SK-N-SH (cell line): Measurements from ENCODE around the gene TMPRSS2. TPM values are rescaled to one million over a fixed set of nuclear protein-coding genes. Genes with fewer than 3 reads are reported as not detected.

Source experiments
- CTCF ChIA-PET: fragments of 300-600, 350-600 bp; formaldehyde crosslinking; extraction: SDS; loops from one replicate; lab custom pipeline; 2021; lab: Yijun Ruan, JAX
- POLR2A ChIA-PET: fragments of 350-600 bp; sonication (Branson Sonifier 250); formaldehyde crosslinking; extraction: SDS; loops from one replicate; lab custom pipeline; 2020; ENCODE audit warnings: antibody characterized with exemption, inconsistent platforms; lab: Yijun Ruan, JAX
- DNase-seq: peaks from one replicate; pipeline ENCODE4 v3.0.0; 2012
- H2AFZ ChIP-seq: fragments of 200-600 bp; sonication (generic); 2 replicates; pipeline ENCODE4 v1.8.1; 2016; ENCODE audit warnings: antibody characterized with exemption, mild to moderate bottlenecking, low read depth
- H3F3A ChIP-seq: fragments of 200-600 bp; sonication (generic); replicated peaks from 2 replicates; pipeline ENCODE3; 2016; ENCODE audit warnings: antibody characterized with exemption, mild to moderate bottlenecking; ENCODE audit not compliant: insufficient read depth
- H3K27ac ChIP-seq, 2 experiments: fragments of 200-500 bp in 1 of 2; fragments of 200-600 bp in 1 of 2; sonication (Bioruptor generic) in 1 of 2; sonication (generic), shearing (Covaris generic) in 1 of 2; 2 replicates each; pipeline versions ENCODE4 v1.5.1 to v1.6.1; 2014 to 2016; ENCODE audit warnings: low read depth in 2 of 2, inconsistent platforms in 1 of 2, low read length in 1 of 2, mild to moderate bottlenecking in 1 of 2, mixed read lengths in 1 of 2
- H3K27me3 ChIP-seq: fragments of 200-600 bp; sonication (generic), shearing (Covaris generic); 2 replicates; pipeline ENCODE4 v1.6.1; 2016; ENCODE audit warnings: mixed run types; ENCODE audit not compliant: insufficient read depth
- H3K36me3 ChIP-seq, 2 experiments: fragments of 200-500 bp in 1 of 2; fragments of 200-600 bp in 1 of 2; sonication (Bioruptor generic) in 1 of 2; sonication (generic) in 1 of 2; replicated peaks in 1 of 2; 2 replicates each; pipeline versions ENCODE3 to v1.5.1; 2014 to 2016; ENCODE audit warnings: low read length in 1 of 2, mild to moderate bottlenecking in 1 of 2; ENCODE audit not compliant: insufficient read depth in 2 of 2, control insufficient read depth in 1 of 2
- H3K4me1 ChIP-seq, 2 experiments: fragments of 200-500 bp in 1 of 2; fragments of 200-600 bp in 1 of 2; sonication (Bioruptor generic) in 1 of 2; sonication (generic), shearing (Covaris generic) in 1 of 2; 2 replicates each; pipeline versions ENCODE4 v1.5.1 to v1.6.1; 2014 to 2016; ENCODE audit warnings: low read depth in 1 of 2, low read length in 1 of 2, mixed run types in 1 of 2; ENCODE audit not compliant: insufficient read depth in 2 of 2, control insufficient read depth in 1 of 2
- H3K4me2 ChIP-seq: fragments of 200-600 bp; sonication (generic), shearing (Covaris generic); 2 replicates; pipeline ENCODE4 v1.6.1; 2017; ENCODE audit warnings: mixed run types
- H3K4me3 ChIP-seq, 2 experiments: fragments of 200-500 bp in 1 of 2; fragments of 200-600 bp in 1 of 2; sonication (Bioruptor generic) in 1 of 2; sonication (generic), shearing (Covaris generic) in 1 of 2; 2 replicates each; pipeline versions ENCODE4 v1.5.1 to v1.8.1; 2014 to 2016; ENCODE audit warnings: low read depth in 2 of 2, inconsistent platforms in 1 of 2, low read length in 1 of 2, mild to moderate bottlenecking in 1 of 2, mixed read lengths in 1 of 2, moderate library complexity in 1 of 2
- H3K79me2 ChIP-seq: fragments of 200-600 bp; sonication (generic); 2 replicates; pipeline ENCODE4 v1.8.1; 2017; ENCODE audit warnings: mild to moderate bottlenecking; ENCODE audit not compliant: insufficient read depth
- H3K9ac ChIP-seq: fragments of 200-600 bp; sonication (generic); 2 replicates; pipeline ENCODE4 v1.6.1; 2017; ENCODE audit warnings: mixed run types
- H3K9me2 ChIP-seq: fragments of 200-600 bp; sonication (generic); 2 replicates; pipeline ENCODE4 v1.6.1; 2017; ENCODE audit warnings: mixed run types
- H3K9me3 ChIP-seq: fragments of 200-600 bp; sonication (generic); 2 replicates; pipeline ENCODE4 v1.6.1; 2017; ENCODE audit warnings: mixed run types, mild to moderate bottlenecking, moderate library complexity
- H4K20me1 ChIP-seq: fragments of 200-600 bp; sonication (generic); 2 replicates; pipeline ENCODE4 v1.6.1; 2017; ENCODE audit warnings: mild to moderate bottlenecking, mixed run types; ENCODE audit not compliant: insufficient read depth
- CHD2 ChIP-seq: fragments of 150-350 bp; IDR thresholded peaks from 2 replicates; pipeline ENCODE4 v1.6.1; 2018; ENCODE audit warnings: low read length; ENCODE audit not compliant: partially characterized antibody
- ELF1 ChIP-seq: IDR thresholded peaks from 2 replicates; pipeline ENCODE4 v1.4.0; 2012
- FOXJ3 ChIP-seq: sonication (generic); formaldehyde crosslinking; IDR thresholded peaks from 2 replicates; pipeline ENCODE4 v1.5.1; 2020; ENCODE audit warnings: mild to moderate bottlenecking, missing genetic modification reagents
- GATA2 ChIP-seq: sonication (generic); formaldehyde crosslinking; IDR thresholded peaks from 2 replicates; pipeline ENCODE4 v1.5.0; 2020; ENCODE audit warnings: mild to moderate bottlenecking, missing genetic modification reagents
- MAX ChIP-seq: IDR thresholded peaks from 2 replicates; pipeline ENCODE4 v1.4.0; 2012; ENCODE audit warnings: low read depth
- RXRA ChIP-seq: IDR thresholded peaks from 2 replicates; pipeline ENCODE4 v1.4.0; 2012; ENCODE audit warnings: low read depth, mild to moderate bottlenecking, borderline replicate concordance
- YY1 ChIP-seq: IDR thresholded peaks from 2 replicates; pipeline ENCODE4 v1.4.0; 2012; ENCODE audit warnings: low read depth, mild to moderate bottlenecking
- WGBS: methylation state at CpG from one replicate; pipeline ENCODE4 v1.1.6; 2017; ENCODE audit warnings: low lambda C conversion rate; 5-methylcytosine and 5-hydroxymethylcytosine counted together
- polyA plus RNA-seq, 3 experiments: library from polyadenylated mRNA; depleted of rRNA; stranded (reverse); fragments of >200 nt; gene quantifications; 2 replicates each; pipeline ENCODE4 v1.2.3, GENCODE V29; 2012
- TF ChIP-seq, protein P1 (sequence below): IDR thresholded peaks from 2 replicates; pipeline ENCODE4; 2012
- TF ChIP-seq, protein P2 (sequence below): IDR thresholded peaks from 2 replicates; pipeline ENCODE4 v1.6.1; 2012; ENCODE audit warnings: mild to moderate bottlenecking, low read depth, low read length, moderate library complexity

TMPRSS2 gene
- polyA plus RNA-seq, 1 of the 3 experiments (the other 2 are of a cell fraction): not detected

- TF ChIP-seq YY1 (no peak), GATA2 (no peak), MAX (no peak)
- TF ChIP-seq, all 33 proteins: peak for 0
- POLR2A ChIA-PET: no interaction called here
- Histone ChIP-seq H3K4me3 (no peak overlapping the region), H2AFZ (no peak overlapping the region), H3K9ac (no peak overlapping the region), H3K4me2 (no peak overlapping the region), H4K20me1 (no peaks in the 10 kb centered on the region), H3K79me2 (no peaks in the 10 kb centered on the region), H3K9me3 (no peaks in the 10 kb centered on the region), H3K9me2 (no peaks in the 10 kb centered on the region), H3K4me1 (no peaks in the 10 kb centered on the region), H3K27me3 (peaks cover 43% of the 10 kb centered on the region; the same call in 1 of the 2 replicates), H3F3A (no peaks in the 10 kb centered on the region), H3K27ac (no peak overlapping the region), H3K36me3 (no peaks in the 10 kb centered on the region)
- CTCF ChIA-PET: no interaction called here
- DNase-seq: no peak
- WGBS: 70% methylated on average over 16 of the region's 16 CpGs
These were observed 13.7 kb downstream of the TMPRSS2 start for GRCh38 chr21:41494242-41494641.

DNA sequence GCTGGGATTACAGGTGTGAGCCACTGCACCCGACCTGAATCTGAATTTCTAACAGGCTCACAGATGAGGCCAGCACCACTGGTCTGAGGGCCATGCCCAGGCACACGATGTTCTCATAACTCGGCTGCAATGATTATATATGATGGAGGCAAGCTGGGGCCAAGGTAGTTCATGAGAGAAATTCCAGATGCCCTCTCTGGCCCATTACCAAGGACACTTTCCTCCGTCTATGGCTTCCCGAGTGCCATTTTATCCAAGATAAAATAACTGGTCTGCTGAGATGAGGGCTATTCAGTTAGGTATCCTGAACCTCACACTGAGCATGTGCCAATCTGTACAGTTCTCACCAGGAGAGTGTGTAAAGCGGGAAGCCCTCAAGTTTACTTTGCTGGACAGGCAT lies 16.5 kb downstream of the TMPRSS2 start:
- H2AFZ ChIP-seq: no peak overlapping the region
- no peaks in the 10 kb centered on the region for H3K4me1 ChIP-seq
- peaks cover 19% of the 10 kb centered on the region; the same call in 1 of the 2 replicates for H3K27me3 ChIP-seq
- H3K27ac ChIP-seq: no peak overlapping the region
- CTCF ChIA-PET: interaction anchor here (0.6 kb wide), 1 partner anchor 24 kb away, joined by 5 read pairs; no protein-coding TSS in a partner anchor
- H3K4me2 ChIP-seq: no peak overlapping the region
- no peaks in the 10 kb centered on the region for H4K20me1 ChIP-seq
- POLR2A ChIA-PET: no interaction called here
- no peaks in the 10 kb centered on the region for H3K79me2 ChIP-seq
- no peaks in the 10 kb centered on the region for H3F3A ChIP-seq
- DNase-seq: no peak
- H3K4me3 ChIP-seq: no peak overlapping the region
- no peaks in the 10 kb centered on the region for H3K36me3 ChIP-seq
- H3K9ac ChIP-seq: no peak overlapping the region
- TF ChIP-seq, protein P1, sequence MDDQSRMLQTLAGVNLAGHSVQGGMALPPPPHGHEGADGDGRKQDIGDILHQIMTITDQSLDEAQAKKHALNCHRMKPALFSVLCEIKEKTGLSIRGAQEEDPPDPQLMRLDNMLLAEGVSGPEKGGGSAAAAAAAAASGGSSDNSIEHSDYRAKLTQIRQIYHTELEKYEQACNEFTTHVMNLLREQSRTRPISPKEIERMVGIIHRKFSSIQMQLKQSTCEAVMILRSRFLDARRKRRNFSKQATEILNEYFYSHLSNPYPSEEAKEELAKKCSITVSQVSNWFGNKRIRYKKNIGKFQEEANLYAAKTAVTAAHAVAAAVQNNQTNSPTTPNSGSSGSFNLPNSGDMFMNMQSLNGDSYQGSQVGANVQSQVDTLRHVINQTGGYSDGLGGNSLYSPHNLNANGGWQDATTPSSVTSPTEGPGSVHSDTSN: no peak
- TF ChIP-seq ELF1: no peak
- TF ChIP-seq CHD2: no peak
- 2% methylated on average over 6 of the region's 6 CpGs for WGBS
- no peaks in the 10 kb centered on the region for H3K9me3 ChIP-seq
- no peaks in the 10 kb centered on the region for H3K9me2 ChIP-seq

DNA sequence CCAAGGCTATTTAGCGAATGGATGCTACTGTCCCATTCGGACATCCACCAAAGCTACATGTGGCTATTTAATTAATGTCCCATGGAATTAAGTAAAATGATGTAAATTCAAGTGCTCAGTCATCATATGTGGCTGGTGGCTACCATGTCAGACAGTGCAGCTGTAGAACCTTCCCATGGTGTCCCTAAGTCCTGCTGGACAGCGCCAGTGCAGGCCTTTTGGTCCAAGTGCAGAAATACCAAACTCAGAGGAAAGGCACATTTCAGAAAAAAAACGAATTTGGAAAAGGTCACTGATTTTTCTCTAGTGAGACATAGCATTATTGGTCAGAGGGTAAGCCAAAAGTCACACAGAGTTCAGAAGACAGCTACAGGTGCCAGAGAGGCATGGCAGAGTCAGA lies 17.6 kb downstream of the TMPRSS2 start:
- WGBS: 10% methylated on average over 4 of the region's 4 CpGs
- Histone ChIP-seq H3K36me3 (no peaks in the 10 kb centered on the region), H3K9ac (no peak overlapping the region), H3F3A (no peaks in the 10 kb centered on the region), H3K4me2 (no peak overlapping the region), H3K4me3 (no peak overlapping the region), H2AFZ (no peak overlapping the region), H3K9me3 (no peaks in the 10 kb centered on the region), H4K20me1 (no peaks in the 10 kb centered on the region), H3K4me1 (no peaks in the 10 kb centered on the region), H3K9me2 (no peaks in the 10 kb centered on the region), H3K27me3 (peaks cover 19% of the 10 kb centered on the region; the same call in 1 of the 2 replicates), H3K79me2 (no peaks in the 10 kb centered on the region), H3K27ac (no peak overlapping the region)
- ChIA-PET CTCF (no interaction called here), POLR2A (no interaction called here)
- TF ChIP-seq, protein P2, sequence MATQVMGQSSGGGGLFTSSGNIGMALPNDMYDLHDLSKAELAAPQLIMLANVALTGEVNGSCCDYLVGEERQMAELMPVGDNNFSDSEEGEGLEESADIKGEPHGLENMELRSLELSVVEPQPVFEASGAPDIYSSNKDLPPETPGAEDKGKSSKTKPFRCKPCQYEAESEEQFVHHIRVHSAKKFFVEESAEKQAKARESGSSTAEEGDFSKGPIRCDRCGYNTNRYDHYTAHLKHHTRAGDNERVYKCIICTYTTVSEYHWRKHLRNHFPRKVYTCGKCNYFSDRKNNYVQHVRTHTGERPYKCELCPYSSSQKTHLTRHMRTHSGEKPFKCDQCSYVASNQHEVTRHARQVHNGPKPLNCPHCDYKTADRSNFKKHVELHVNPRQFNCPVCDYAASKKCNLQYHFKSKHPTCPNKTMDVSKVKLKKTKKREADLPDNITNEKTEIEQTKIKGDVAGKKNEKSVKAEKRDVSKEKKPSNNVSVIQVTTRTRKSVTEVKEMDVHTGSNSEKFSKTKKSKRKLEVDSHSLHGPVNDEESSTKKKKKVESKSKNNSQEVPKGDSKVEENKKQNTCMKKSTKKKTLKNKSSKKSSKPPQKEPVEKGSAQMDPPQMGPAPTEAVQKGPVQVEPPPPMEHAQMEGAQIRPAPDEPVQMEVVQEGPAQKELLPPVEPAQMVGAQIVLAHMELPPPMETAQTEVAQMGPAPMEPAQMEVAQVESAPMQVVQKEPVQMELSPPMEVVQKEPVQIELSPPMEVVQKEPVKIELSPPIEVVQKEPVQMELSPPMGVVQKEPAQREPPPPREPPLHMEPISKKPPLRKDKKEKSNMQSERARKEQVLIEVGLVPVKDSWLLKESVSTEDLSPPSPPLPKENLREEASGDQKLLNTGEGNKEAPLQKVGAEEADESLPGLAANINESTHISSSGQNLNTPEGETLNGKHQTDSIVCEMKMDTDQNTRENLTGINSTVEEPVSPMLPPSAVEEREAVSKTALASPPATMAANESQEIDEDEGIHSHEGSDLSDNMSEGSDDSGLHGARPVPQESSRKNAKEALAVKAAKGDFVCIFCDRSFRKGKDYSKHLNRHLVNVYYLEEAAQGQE: peak; percentile 73; the same call in 1 of the 2 replicates
- TF ChIP-seq RXRA (no peak), FOXJ3 (CRISPR knock-in tag) (no peak)
- no peak for DNase-seq
